GM23248 (cell line): ENCODE measurements around the gene OR6C1. TPM values are rescaled to one million over a fixed set of nuclear protein-coding genes. Genes with fewer than 3 reads are reported as not detected.
"Not testable (repeated sequence)": the region's sequence is repeated elsewhere in the genome, so short reads cannot be mapped to it uniquely, and the experiment has no call there.

Experiments
- DNase-seq: peaks from one replicate; pipeline ENCODE4 v3.0.0-alpha.2; 2015
- H2AFZ ChIP-seq: fragments of 200-600 bp; sonication (generic); 2 replicates; pipeline ENCODE4 v1.6.1; 2016; ENCODE audit warnings: antibody characterized with exemption
- H3F3A ChIP-seq: fragments of 200-600 bp; sonication (generic); 2 replicates; pipeline ENCODE4 v1.6.1; 2016; ENCODE audit warnings: mild to moderate bottlenecking, antibody characterized with exemption, mixed run types; ENCODE audit not compliant: insufficient read depth
- H3K27ac ChIP-seq: fragments of 200-600 bp; sonication (generic); 2 replicates; pipeline ENCODE4 v1.5.1; 2016; ENCODE audit warnings: mild to moderate bottlenecking
- H3K27me3 ChIP-seq: fragments of 200-600 bp; sonication (generic); replicated peaks from 2 replicates; pipeline ENCODE4 v1.6.1; 2016; ENCODE audit warnings: mild to moderate bottlenecking; ENCODE audit not compliant: insufficient read depth
- H3K36me3 ChIP-seq: fragments of 200-600 bp; sonication (generic); 2 replicates; pipeline ENCODE4 v1.6.1; 2016; ENCODE audit warnings: low read depth, mild to moderate bottlenecking
- H3K4me1 ChIP-seq: fragments of 200-600 bp; sonication (generic); 2 replicates; pipeline ENCODE4 v1.6.1; 2016; ENCODE audit warnings: mild to moderate bottlenecking; ENCODE audit not compliant: insufficient read depth
- H3K4me2 ChIP-seq: fragments of 200-600 bp; sonication (generic); one replicate; pipeline ENCODE4 v1.6.1; 2016; ENCODE audit warnings: mild to moderate bottlenecking; ENCODE audit not compliant: unreplicated experiment
- H3K4me3 ChIP-seq: fragments of 200-600 bp; sonication (generic); 2 replicates; pipeline ENCODE4 v1.5.1; 2016; ENCODE audit warnings: mild to moderate bottlenecking
- H3K79me2 ChIP-seq: fragments of 200-600 bp; sonication (generic); 2 replicates; pipeline ENCODE4 v1.6.1; 2016; ENCODE audit warnings: mild to moderate bottlenecking; ENCODE audit not compliant: insufficient read depth
- H3K9ac ChIP-seq: fragments of 200-600 bp; sonication (generic); 2 replicates; pipeline ENCODE4 v1.6.1; 2016; ENCODE audit warnings: mild to moderate bottlenecking
- H3K9me2 ChIP-seq: fragments of 200-600 bp; sonication (generic); 2 replicates; pipeline ENCODE4 v1.6.1; 2016; ENCODE audit warnings: mixed run types, mild to moderate bottlenecking, moderate library complexity; ENCODE audit not compliant: insufficient read depth
- H3K9me3 ChIP-seq: fragments of 200-600 bp; sonication (generic); one replicate; pipeline ENCODE4 v1.6.1; 2017; ENCODE audit warnings: low read depth
- H4K20me1 ChIP-seq: fragments of 200-600 bp; sonication (generic); 2 replicates; pipeline ENCODE4 v1.6.0; 2016; ENCODE audit not compliant: insufficient read depth
- EZH2 ChIP-seq: fragments of 200-600 bp; sonication (generic); IDR thresholded peaks from 2 replicates; pipeline ENCODE4 v1.6.1; 2018; ENCODE audit warnings: antibody characterized with exemption, mild to moderate bottlenecking; ENCODE audit not compliant: insufficient read depth, poor library complexity, severe bottlenecking
- EZH2phosphoT487 ChIP-seq: fragments of 200-600 bp; sonication (generic); IDR thresholded peaks from 2 replicates; pipeline ENCODE4 v1.6.1; 2018; ENCODE audit warnings: antibody characterized with exemption, moderate library complexity, mild to moderate bottlenecking, low read depth; ENCODE audit not compliant: insufficient read depth
- WGBS, 2 experiments: methylation state at CpG; one replicate each; pipeline ENCODE4 v1.1.6; 2015 to 2017; ENCODE audit warnings: low lambda C conversion rate in 2 of 2, low coverage in 1 of 2; ENCODE audit errors: missing lambda C conversion rate in 2 of 2; 5-methylcytosine and 5-hydroxymethylcytosine counted together
- in situ Hi-C: fragments of 300-500 bp; cut with MboI; formaldehyde crosslinking; loops from 2 replicates; pipeline ENCODE4 v1.15.0; 2020
- polyA plus RNA-seq: library from polyadenylated mRNA; unstranded; fragments of >200 nt; fragmentation: Nextera tagmentation; extraction: Ambion mirVana; gene quantifications from 2 replicates; pipeline ENCODE4 v1.2.1, GENCODE V29; 2016
- total RNA-seq: library from RNA; depleted of rRNA; stranded (reverse); fragments of >200 nt; shearing (Covaris generic); gene quantifications from 2 replicates; pipeline ENCODE4 v1.2.3, GENCODE V29; 2014; rRNA removed

The OR6C1 gene
- total and polyA plus RNA-seq, 2 experiments from 2014 or later, result not detected

DNA sequence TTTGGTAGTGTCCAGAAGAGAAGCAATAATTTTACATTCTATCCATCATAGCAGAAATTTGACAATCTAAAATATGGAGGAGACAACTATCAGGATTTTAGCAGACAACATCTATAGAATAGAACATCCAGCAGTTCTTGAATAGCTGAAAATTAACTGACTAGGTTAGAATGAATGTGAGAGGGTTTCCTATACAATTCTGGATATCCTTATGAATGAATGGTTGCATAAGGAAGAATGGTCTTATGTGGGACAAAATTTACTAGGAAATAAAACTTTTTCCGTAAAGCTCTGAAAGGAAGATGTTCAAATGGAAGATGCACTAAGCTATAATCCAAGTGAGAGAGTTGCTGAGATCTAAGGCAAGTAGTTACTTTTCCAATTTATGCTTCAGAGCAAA lies 16.3 kb downstream of the OR6C1 start, which contains the start of gene OR6C3:
OR6C3 (plus strand) TSS at position 301 of the 400 bp plus-strand sequence. CDS start 955 bp downstream, outside the sequence.
- in situ Hi-C loops, result no loop called here
- Histone ChIP-seq H3K79me2 (no peaks in the 10 kb centered on the region), H3K27ac (no peak within 1 kb of the TSS), H3K4me1 (no peaks in the 10 kb centered on the region), H3K36me3 (no peaks in the 10 kb centered on the region), H3K9me2 (no peaks in the 10 kb centered on the region), H3K27me3 (no peaks in the 10 kb centered on the region), H2AFZ (no peak within 1 kb of the TSS), H3K4me3 (no peak within 1 kb of the TSS), H3K4me2 (no peak within 1 kb of the TSS), H4K20me1 (no peaks in the 10 kb centered on the region), H3F3A (no peaks in the 10 kb centered on the region), H3K9ac (no peak within 1 kb of the TSS), H3K9me3 (no peaks in the 10 kb centered on the region)
- WGBS, 2 experiments, result 54 to 69% methylated on average over 1 of the region's 1 CpG
- no peak for TF ChIP-seq EZH2phosphoT487
- TF ChIP-seq EZH2, result no peak
- no peak for DNase-seq

DNA sequence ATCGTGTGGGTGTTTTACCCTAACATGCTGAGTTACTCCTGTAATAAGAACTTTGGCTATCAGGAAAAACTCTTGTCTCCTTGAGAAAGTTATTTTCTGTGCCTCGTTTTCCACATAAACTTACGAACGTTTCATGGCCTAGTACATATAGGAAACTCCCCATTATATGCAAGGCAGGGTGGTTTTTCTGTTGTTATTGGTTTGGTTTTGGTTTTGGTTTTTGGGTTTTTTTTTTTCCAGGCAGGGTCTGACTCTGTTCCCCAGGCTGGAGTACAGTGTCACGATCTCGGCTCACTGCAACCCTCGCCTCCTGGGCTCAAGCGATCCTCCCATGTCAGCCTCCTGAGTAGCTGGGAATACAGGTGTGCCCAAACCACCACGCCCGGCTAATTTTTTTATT lies 21.9 kb downstream of the OR6C1 start:
- no peak overlapping the region for H3K4me3 ChIP-seq
- H3K27ac ChIP-seq, result no peak overlapping the region
- no peak overlapping the region for H3K9ac ChIP-seq
- no peak overlapping the region for H2AFZ ChIP-seq
- 32 to 45% methylated on average over 10 of the region's 10 CpGs for WGBS, 2 experiments
- H3K27me3 ChIP-seq, result no peaks in the 10 kb centered on the region
- no peak for DNase-seq
- H3K9me2 ChIP-seq, result no peaks in the 10 kb centered on the region
- no peaks in the 10 kb centered on the region for H3K9me3 ChIP-seq
- H3K4me1 ChIP-seq, result no peaks in the 10 kb centered on the region
- H3F3A ChIP-seq, result no peaks in the 10 kb centered on the region
- H4K20me1 ChIP-seq, result no peaks in the 10 kb centered on the region
- H3K36me3 ChIP-seq, result no peaks in the 10 kb centered on the region
- TF ChIP-seq EZH2phosphoT487 (no peak), EZH2 (no peak)
- H3K79me2 ChIP-seq, result no peaks in the 10 kb centered on the region
- no peak overlapping the region for H3K4me2 ChIP-seq
- in situ Hi-C loops, result no loop called here

DNA sequence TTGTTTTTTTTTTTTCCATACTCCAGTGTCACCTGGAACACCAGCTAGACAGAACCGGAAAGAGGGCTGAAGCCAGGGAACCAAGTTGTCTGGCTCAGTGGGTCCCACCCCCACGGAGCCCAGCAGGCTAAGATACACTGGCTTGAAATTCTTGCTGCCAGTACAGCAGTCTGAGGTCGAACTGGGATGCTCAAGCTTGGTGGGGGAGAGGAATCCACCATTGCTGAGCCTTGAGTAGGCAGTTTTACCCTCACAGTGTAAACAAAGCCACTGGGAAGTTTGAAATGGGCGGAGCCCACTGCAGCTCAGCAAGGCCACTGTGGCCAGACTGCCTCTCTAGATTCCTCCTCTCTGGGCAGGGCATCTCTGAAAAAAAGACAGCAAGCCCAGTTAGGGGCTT lies 41.2 kb downstream of the OR6C1 start:
- H3K9me3 ChIP-seq, in situ Hi-C loops, H3F3A ChIP-seq, H3K36me3 ChIP-seq, H3K27me3 ChIP-seq, H3K4me3 ChIP-seq, H3K79me2 ChIP-seq, H4K20me1 ChIP-seq, H3K4me1 ChIP-seq, H3K27ac ChIP-seq, DNase-seq, H3K4me2 ChIP-seq, H2AFZ ChIP-seq, H3K9me2 ChIP-seq, H3K9ac ChIP-seq: not testable (repeated sequence)
- WGBS, 2 experiments, result 17 to 29% methylated on average over 4 of the region's 4 CpGs

DNA sequence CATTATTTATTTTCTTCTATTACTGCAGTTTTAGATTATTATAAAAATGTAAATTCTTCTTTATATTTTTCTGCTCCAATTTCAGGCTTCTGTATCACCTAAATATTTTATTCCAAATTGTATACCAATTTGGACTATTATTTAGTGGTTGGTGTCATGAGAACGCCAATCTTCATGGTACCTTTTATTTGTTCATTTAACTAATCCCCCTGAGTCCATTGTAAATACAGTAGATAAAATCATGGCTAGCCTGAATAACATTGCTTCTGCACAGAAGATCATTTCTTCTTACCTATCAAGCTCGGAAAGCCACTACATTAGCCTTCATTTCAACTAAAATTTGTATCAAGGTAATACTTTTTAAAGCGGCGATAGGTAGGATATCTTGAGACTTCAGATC lies 48.5 kb downstream of the OR6C1 start, which contains the start of gene OR6C75:
OR6C75 (plus strand) TSS at position 301 of the 400 bp plus-strand sequence. CDS start 2,136 bp downstream, outside the sequence.
- H3K9me2 ChIP-seq, result no peaks in the 10 kb centered on the region
- H3K79me2 ChIP-seq, result no peaks in the 10 kb centered on the region
- no peak for DNase-seq
- H2AFZ ChIP-seq, result no peak within 1 kb of the TSS
- no peak within 1 kb of the TSS for H3K4me2 ChIP-seq
- no peaks in the 10 kb centered on the region for H3K36me3 ChIP-seq
- H3K9me3 ChIP-seq, result no peaks in the 10 kb centered on the region
- TF ChIP-seq EZH2phosphoT487 (no peak), EZH2 (no peak)
- no peak within 1 kb of the TSS for H3K27ac ChIP-seq
- WGBS, 2 experiments, result 39 to 48% methylated on average over 4 of the region's 4 CpGs
- no peaks in the 10 kb centered on the region for H3K4me1 ChIP-seq
- H3K27me3 ChIP-seq, result no peaks in the 10 kb centered on the region
- no peaks in the 10 kb centered on the region for H3F3A ChIP-seq
- H3K9ac ChIP-seq, result no peak within 1 kb of the TSS
- no peak within 1 kb of the TSS for H3K4me3 ChIP-seq
- no peaks in the 10 kb centered on the region for H4K20me1 ChIP-seq
- in situ Hi-C loops, result no loop called here

DNA sequence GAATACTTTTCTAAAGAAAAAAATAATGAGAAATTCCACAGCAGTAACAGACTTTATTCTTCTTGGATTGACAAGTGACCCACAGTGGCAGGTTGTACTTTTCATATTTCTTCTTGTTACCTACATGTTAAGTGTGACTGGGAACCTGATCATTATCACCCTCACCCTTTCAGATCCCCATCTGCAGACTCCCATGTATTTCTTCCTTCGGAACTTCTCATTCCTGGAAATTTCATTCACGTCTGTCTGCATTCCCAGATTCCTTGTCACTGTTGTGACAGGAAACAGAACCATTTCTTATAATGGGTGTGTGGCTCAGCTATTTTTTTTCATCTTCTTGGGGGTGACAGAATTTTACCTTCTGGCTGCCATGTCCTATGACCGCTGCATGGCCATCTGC lies 50.9 kb downstream of the OR6C1 start:
- no peaks in the 10 kb centered on the region for H3K36me3 ChIP-seq
- no peaks in the 10 kb centered on the region for H4K20me1 ChIP-seq
- no peak overlapping the region for H3K4me2 ChIP-seq
- H3K27me3 ChIP-seq, result no peaks in the 10 kb centered on the region
- no peaks in the 10 kb centered on the region for H3K9me2 ChIP-seq
- TF ChIP-seq EZH2 (no peak), EZH2phosphoT487 (no peak)
- H3K27ac ChIP-seq, result no peak overlapping the region
- in situ Hi-C loops, result no loop called here
- H3K9ac ChIP-seq, result no peak overlapping the region
- no peak overlapping the region for H2AFZ ChIP-seq
- H3K9me3 ChIP-seq, result no peaks in the 10 kb centered on the region
- no peak for DNase-seq
- H3K4me1 ChIP-seq, result no peaks in the 10 kb centered on the region
- no peak overlapping the region for H3K4me3 ChIP-seq
- H3K79me2 ChIP-seq, result no peaks in the 10 kb centered on the region
- 27 to 34% methylated on average over 3 of the region's 3 CpGs for WGBS, 2 experiments
- no peaks in the 10 kb centered on the region for H3F3A ChIP-seq

Other genes starting within 250 kb of the OR6C1 start
- not detected in 2 replicates for gene OR9K2, start 187.9 kb upstream of the OR6C1 start, total RNA-seq
- gene OR9K2, start 187.9 kb upstream of the OR6C1 start, polyA plus RNA-seq, result not detected in 2 replicates
- not detected in 2 replicates for gene OR10A7, start 93.3 kb upstream of the OR6C1 start, total RNA-seq
- not detected in 2 replicates for gene OR10A7, start 93.3 kb upstream of the OR6C1 start, polyA plus RNA-seq
- gene OR6C74, start 69.7 kb upstream of the OR6C1 start, total RNA-seq, result not detected in 2 replicates
- gene OR6C74, start 69.7 kb upstream of the OR6C1 start, polyA plus RNA-seq, result not detected in 2 replicates
- not detected in 2 replicates for gene OR6C6, start 17.8 kb upstream of the OR6C1 start, total RNA-seq
- not detected in 2 replicates for gene OR6C6, start 17.8 kb upstream of the OR6C1 start, polyA plus RNA-seq
- gene OR6C3, start 16.4 kb downstream of the OR6C1 start, total RNA-seq, result not detected in 2 replicates
- gene OR6C3, start 16.4 kb downstream of the OR6C1 start, polyA plus RNA-seq, result not detected in 2 replicates
- not detected in 2 replicates for gene OR6C75, start 48.6 kb downstream of the OR6C1 start, total RNA-seq
- not detected in 2 replicates for gene OR6C75, start 48.6 kb downstream of the OR6C1 start, polyA plus RNA-seq
- gene OR6C65, start 86.2 kb downstream of the OR6C1 start, total RNA-seq, result not detected in 2 replicates
- not detected in 2 replicates for gene OR6C65, start 86.2 kb downstream of the OR6C1 start, polyA plus RNA-seq
- gene OR6C76, start 111.9 kb downstream of the OR6C1 start, total RNA-seq, result not detected in 2 replicates
- gene OR6C76, start 111.9 kb downstream of the OR6C1 start, polyA plus RNA-seq, result not detected in 2 replicates
- gene OR6C2, start 129.7 kb downstream of the OR6C1 start, total RNA-seq, result not detected in 2 replicates
- gene OR6C2, start 129.7 kb downstream of the OR6C1 start, polyA plus RNA-seq, result not detected in 2 replicates
- not detected in 2 replicates for gene OR6C70, start 155.8 kb downstream of the OR6C1 start, total RNA-seq
- not detected in 2 replicates for gene OR6C70, start 155.8 kb downstream of the OR6C1 start, polyA plus RNA-seq
- gene OR6C68, start 178.0 kb downstream of the OR6C1 start, total RNA-seq, result not detected in 2 replicates
- gene OR6C68, start 178.0 kb downstream of the OR6C1 start, polyA plus RNA-seq, result not detected in 2 replicates
- not detected in 2 replicates for gene OR6C4, start 235.3 kb downstream of the OR6C1 start, total RNA-seq
- gene OR6C4, start 235.3 kb downstream of the OR6C1 start, polyA plus RNA-seq, result not detected in 2 replicates